HepG2 (cell line): Measurements from ENCODE around the gene ELF1. TPM values are rescaled to one million over a fixed set of nuclear protein-coding genes. Genes with fewer than 3 reads are reported as not detected.

Experiments
- ATF2 ChIP-seq: sonication (generic); formaldehyde crosslinking; IDR thresholded peaks from 2 replicates; pipeline ENCODE4 v1.4.0; 2020; ENCODE audit warnings: missing genetic modification reagents
- EHMT2 ChIP-seq: fragments of 200-600 bp; sonication (generic); IDR thresholded peaks from 2 replicates; pipeline ENCODE4 v1.7.0; 2017; ENCODE audit warnings: antibody characterized with exemption, low read depth, low read length, borderline replicate concordance
- ELF3 ChIP-seq: IDR thresholded peaks from 2 replicates; pipeline ENCODE4 v1.6.1; 2016; ENCODE audit warnings: missing genetic modification reagents, missing compliant biosample characterization
- FOXA1 ChIP-seq, 2 experiments: fragments of 450-650 bp in 1 of 2; sonication (generic) in 1 of 2; formaldehyde crosslinking in 1 of 2; IDR thresholded peaks; 2 replicates each; pipeline versions ENCODE4 v1.4.0 to v1.6.1; 2016 to 2020; ENCODE audit warnings: missing genetic modification reagents in 1 of 2
- GPBP1L1 ChIP-seq: sonication (generic); formaldehyde crosslinking; IDR thresholded peaks from 2 replicates; pipeline ENCODE4 v1.5.0; 2020; ENCODE audit warnings: mild to moderate bottlenecking, missing genetic modification reagents
- JUNB ChIP-seq: sonication (generic); formaldehyde crosslinking; IDR thresholded peaks from 2 replicates; pipeline ENCODE4 v1.8.0; 2022; ENCODE audit warnings: missing genetic modification reagents, mild to moderate bottlenecking, borderline replicate concordance
- KAT8 ChIP-seq: IDR thresholded peaks from 2 replicates; pipeline ENCODE4 v1.6.1; 2016; ENCODE audit warnings: missing genetic modification reagents, missing compliant biosample characterization
- NFKB2 ChIP-seq: sonication (generic); formaldehyde crosslinking; IDR thresholded peaks from 2 replicates; pipeline ENCODE4 v1.4.0; 2020; ENCODE audit warnings: missing genetic modification reagents, borderline replicate concordance
- NFYC ChIP-seq: IDR thresholded peaks from 2 replicates; pipeline ENCODE4 v1.6.1; 2016; ENCODE audit warnings: missing genetic modification reagents, missing compliant biosample characterization
- PTBP1 ChIP-seq: fragments of 200-400 bp; formaldehyde crosslinking; IDR thresholded peaks from 2 replicates; pipeline ENCODE4 v1.6.1; 2018; ENCODE audit warnings: low read length, low read depth; ENCODE audit not compliant: poor library complexity, severe bottlenecking
- RBM22 ChIP-seq: fragments of 200-400 bp; formaldehyde crosslinking; optimal IDR thresholded peaks from 2 replicates; pipeline ENCODE3; 2017; ENCODE audit warnings: mild to moderate bottlenecking, low read length, moderate library complexity
- RERE ChIP-seq: IDR thresholded peaks from 2 replicates; pipeline ENCODE4 v1.6.1; 2016; ENCODE audit warnings: low read depth, missing genetic modification reagents, missing compliant biosample characterization
- SIN3A ChIP-seq: IDR thresholded peaks from 2 replicates; pipeline ENCODE4 v1.6.1; 2011; ENCODE audit warnings: low read depth, mild to moderate bottlenecking, control low read depth, low read length, borderline replicate concordance
- SMC3 ChIP-seq: IDR thresholded peaks from 2 replicates; pipeline ENCODE4 v1.6.1; 2011; ENCODE audit warnings: low read length, improper control_type of control experiment
- ZEB1 ChIP-seq: IDR thresholded peaks from 2 replicates; pipeline ENCODE4 v1.6.1; 2012; ENCODE audit warnings: mild to moderate bottlenecking, low read depth, inconsistent platforms; ENCODE audit not compliant: insufficient replicate concordance
- ZNF136 ChIP-seq: sonication (generic); formaldehyde crosslinking; IDR thresholded peaks from 2 replicates; pipeline ENCODE4 v1.8.1; 2022; ENCODE audit warnings: low read depth, mild to moderate bottlenecking, moderate library complexity, missing genetic modification reagents
- ZNF275 ChIP-seq: sonication (generic); formaldehyde crosslinking; IDR thresholded peaks from 2 replicates; pipeline ENCODE4 v1.8.0; 2022; ENCODE audit warnings: missing genetic modification reagents, mild to moderate bottlenecking, inconsistent platforms, borderline replicate concordance
- ZNF747 ChIP-seq: sonication (generic); formaldehyde crosslinking; IDR thresholded peaks from 2 replicates; pipeline ENCODE4 v1.8.1; 2023; ENCODE audit warnings: missing genetic modification reagents, mild to moderate bottlenecking, borderline replicate concordance
- ZNF766 ChIP-seq: sonication (generic); formaldehyde crosslinking; IDR thresholded peaks from 2 replicates; pipeline ENCODE4 v1.5.0; 2020; ENCODE audit warnings: missing genetic modification reagents, borderline replicate concordance
- ZSCAN12 ChIP-seq: sonication (generic); formaldehyde crosslinking; IDR thresholded peaks from 2 replicates; pipeline ENCODE4 v1.9.0; 2021; ENCODE audit warnings: mild to moderate bottlenecking, missing genetic modification reagents
- polyA plus RNA-seq, 8 experiments: library from polyadenylated mRNA; depleted of rRNA in 3 of 8; stranded (reverse) in 7 of 8; unstranded in 1 of 8; fragments of >200 nt; fragmentation: Illumina TruSeq in 4 of 8; extraction: Trizol in 4 of 8; gene quantifications; 2 replicates each; pipeline versions ENCODE4 v1.2.1 to v1.2.3, GENCODE V29; 2011 to 2016; ENCODE audit warnings: low read depth in 4 of 8, missing spikeins in 1 of 8, mixed read lengths in 1 of 8; ENCODE audit not compliant: insufficient read depth in 1 of 8
- total RNA-seq, 5 experiments: library from RNA; depleted of rRNA; stranded (reverse); fragments of >200 nt; fragmentation: Illumina TruSeq; extraction: Trizol; gene quantifications; 2 replicates each; pipeline ENCODE4 v1.2.3, GENCODE V29; 2016; ENCODE audit warnings: low read depth in 1 of 5

ELF1 gene
- total and polyA plus RNA-seq, 2 of the 13 experiments (the other 11 are each of a cell fraction or from before 2014, with no cell fraction given): 24.6 to 71.5 TPM

GRCh38 chr13:41007744-41008128 is 11.4 kb downstream of the ELF1 start (continued):
- no peak for TF ChIP-seq ZNF275 (CRISPR knock-in tag)
- TF ChIP-seq NFYC: no peak
- TF ChIP-seq EHMT2: no peak; the same call in 1 of the 2 replicates
- TF ChIP-seq RBM22: peak; percentile 63
- no peak for TF ChIP-seq SIN3A
- TF ChIP-seq NFKB2 (CRISPR knock-in tag): no peak
- TF ChIP-seq JUNB: no peak
- 0 out of 2 replicates have a peak, but pooled peaks have one; percentile 32 for TF ChIP-seq ATF2
- TF ChIP-seq FOXA1 (IDR thresholded peaks at IDR 0.05): no peak
- peak; percentile 79 for TF ChIP-seq FOXA1 (CRISPR knock-in tag; IDR thresholded peaks at IDR 0.05)
- TF ChIP-seq PTBP1: no peak
- TF ChIP-seq ZNF747: no peak
- no peak for TF ChIP-seq ZNF766 (CRISPR knock-in tag)
- TF ChIP-seq ELF3: no peak
- no peak for TF ChIP-seq GPBP1L1 (CRISPR knock-in tag)
- no peak for TF ChIP-seq KAT8
- no peak for TF ChIP-seq SMC3
- TF ChIP-seq ZNF136 (CRISPR knock-in tag): no peak
- TF ChIP-seq RERE (CRISPR knock-in tag): no peak
- TF ChIP-seq ZEB1: no peak
- TF ChIP-seq ZSCAN12 (CRISPR knock-in tag): no peak
